Activated CD4-positive, alpha-beta T cell treated with anti-CD3 and anti-CD28 coated beads, Interleukin-2, amount 50 U/mL, for 4 hours (primary cell): ENCODE results near the gene RLBP1.
"Not testable (repeated sequence)": the region's sequence is repeated elsewhere in the genome, so short reads cannot be mapped to it uniquely, and the experiment has no call there.

Experiments used
- DNase-seq, 2 experiments: peaks; one replicate each; pipeline ENCODE4 v3.0.0-alpha.2; 2020

Gene RLBP1

DNA sequence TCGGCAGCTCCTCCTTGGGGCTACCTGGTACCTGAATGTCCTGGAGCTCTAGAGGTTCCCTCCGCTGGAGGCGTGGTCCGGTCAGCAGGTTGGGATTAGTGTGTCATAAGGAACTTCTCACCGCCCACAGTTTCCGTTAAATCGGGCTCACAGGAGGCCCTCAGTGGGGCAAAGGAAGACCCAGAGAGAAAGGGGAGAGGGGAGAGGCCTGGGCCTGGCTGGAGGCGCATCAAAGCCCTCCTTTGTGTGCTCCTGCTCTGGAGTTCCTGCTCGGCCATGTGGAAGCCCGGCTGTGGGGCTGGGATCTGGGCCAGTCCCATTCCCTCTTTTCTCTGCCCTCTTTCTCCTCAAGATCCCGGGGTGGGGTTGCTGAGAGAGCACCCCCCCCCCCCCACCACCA, at the start of gene RLBP1:
RLBP1 (minus strand) TSS at position 37 of the 400 bp plus-strand sequence. CDS start 2,604 bp downstream, outside the sequence.
- no peak for DNase-seq

- not testable (repeated sequence) for DNase-seq
These were observed 28.8 kb upstream of the RLBP1 start for GRCh38 chr15:89250142-89250541.

- no peak for DNase-seq
These were observed 27.2 kb upstream of the RLBP1 start for GRCh38 chr15:89248584-89248983.

- no peak for DNase-seq
These were observed 26.1 kb upstream of the RLBP1 start for GRCh38 chr15:89247446-89247845.

DNA sequence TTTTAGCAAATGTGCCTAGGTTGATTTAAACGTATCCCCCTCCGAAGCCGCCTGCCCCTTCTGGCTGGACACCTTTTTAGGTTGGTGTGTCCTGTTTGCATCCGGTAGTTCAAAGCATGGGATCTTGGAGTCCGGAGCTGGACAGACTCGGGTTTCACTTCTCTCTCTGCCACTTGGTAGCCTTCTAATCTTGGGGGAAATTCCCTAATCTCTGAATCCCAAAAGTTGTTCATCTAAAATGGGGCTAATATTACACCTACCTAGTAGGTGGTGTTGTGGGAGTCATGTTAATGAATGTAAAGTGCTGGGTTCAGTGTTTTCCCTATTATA, 23.2 kb upstream of the RLBP1 start:
- no peak for DNase-seq

DNA sequence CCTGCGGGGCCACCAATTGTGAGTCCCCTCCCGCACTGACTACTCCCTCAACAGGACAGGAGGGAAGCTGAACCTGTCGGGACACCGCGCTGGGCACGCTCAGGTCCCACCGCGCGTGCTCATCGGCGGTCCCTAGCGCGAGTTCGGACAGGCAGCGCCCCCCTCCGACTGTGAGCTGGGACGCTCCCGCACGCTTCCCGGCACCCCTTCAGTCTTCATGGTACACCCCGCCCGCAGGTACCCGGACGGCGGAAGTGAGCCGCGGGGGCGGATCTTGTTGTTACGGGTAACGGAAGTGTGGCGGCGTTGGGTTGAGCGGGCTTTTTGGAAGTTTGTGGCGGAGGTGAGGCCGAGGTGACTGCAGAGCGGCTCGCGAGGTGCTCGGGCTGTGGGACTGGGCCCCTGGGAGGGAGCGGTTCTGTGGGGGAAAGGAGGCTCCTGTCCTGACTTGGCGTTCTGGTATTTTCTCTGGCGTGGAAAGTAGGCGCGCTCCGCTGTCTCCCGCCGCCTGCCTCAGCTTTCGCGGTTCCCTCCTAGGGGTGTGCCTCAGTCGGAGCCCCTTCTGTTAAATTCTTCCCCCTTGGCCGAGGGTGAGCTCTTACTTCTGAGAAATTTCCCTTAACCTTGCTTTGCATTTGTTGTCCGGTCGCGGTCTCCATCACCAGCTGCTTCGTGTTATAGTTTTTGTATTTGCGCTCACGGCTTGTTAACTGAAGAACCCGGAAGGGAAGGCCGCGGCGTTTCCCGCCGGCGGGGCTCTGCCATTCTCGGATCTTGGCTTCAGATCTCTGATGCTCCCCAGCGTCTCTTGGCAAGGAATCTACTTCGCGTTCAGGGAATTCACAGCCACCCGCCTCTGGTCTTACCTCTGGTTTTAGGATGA, 22.6 kb upstream of the RLBP1 start, which contains the start of gene FANCI:
FANCI (plus strand) TSS at position 289 of the 883 bp plus-strand sequence. CDS start 3,669 bp downstream, outside the sequence.
- peak; percentile 96 to 97 for DNase-seq

DNA sequence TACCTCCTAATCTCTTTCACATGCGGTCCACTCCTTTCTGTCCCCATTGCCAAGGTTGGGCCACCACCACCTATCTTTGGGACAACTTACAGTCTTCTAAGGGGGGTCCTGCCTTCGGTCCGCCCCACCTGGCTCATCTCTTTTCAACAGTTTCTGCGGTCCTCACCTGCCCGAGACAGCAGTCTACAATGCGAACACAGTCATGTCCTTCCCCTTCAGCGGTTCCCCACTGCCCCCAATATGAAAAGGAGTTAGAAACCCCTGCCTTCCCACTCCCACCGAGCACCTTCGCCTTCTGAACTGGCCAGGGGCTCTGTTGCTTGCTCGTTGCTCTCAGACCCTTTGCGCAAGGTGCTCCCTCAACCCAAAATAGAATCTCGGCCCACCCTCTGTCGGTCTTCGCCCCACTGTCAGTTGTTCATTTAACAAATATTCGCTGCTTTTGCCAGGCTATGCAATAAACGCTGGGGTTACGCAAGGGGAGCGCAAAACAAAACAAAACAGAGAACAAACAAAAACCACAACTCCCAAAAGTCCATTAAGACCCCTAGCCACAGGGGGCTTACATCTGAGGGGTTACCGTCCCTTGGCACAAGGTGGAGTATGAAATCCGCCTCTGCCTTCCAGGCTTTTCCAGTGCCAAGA, 21.8 kb upstream of the RLBP1 start:
- no peak for DNase-seq

GRCh38 chr15:89239883-89240810, 18.8 kb upstream of the RLBP1 start:
- not testable (repeated sequence) for DNase-seq

GRCh38 chr15:89231832-89232231, 10.5 kb upstream of the RLBP1 start:
- no peak for DNase-seq

DNA sequence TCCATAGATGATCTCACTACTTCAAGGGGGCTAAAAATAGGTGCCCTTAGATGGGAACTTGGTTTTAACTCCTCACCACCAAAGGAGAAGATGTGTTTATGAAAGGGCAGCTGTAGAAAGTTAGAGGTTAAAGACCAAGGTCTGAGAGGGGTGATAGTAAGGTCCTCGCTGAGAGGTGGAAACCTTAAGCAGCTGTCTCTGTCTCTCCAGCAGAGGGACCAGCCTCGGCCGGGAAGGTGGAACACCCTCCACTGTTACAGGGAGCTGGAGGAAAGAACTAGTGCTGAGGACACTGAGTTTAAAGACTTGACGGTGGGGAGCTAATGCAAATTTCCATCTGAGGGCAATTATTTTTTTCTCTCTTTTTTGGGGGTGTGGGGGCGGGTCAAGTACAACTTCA, 8.9 kb upstream of the RLBP1 start:
- no peak for DNase-seq

GRCh38 chr15:89227425-89227824, 6.0 kb upstream of the RLBP1 start:
- no peak for DNase-seq

DNA sequence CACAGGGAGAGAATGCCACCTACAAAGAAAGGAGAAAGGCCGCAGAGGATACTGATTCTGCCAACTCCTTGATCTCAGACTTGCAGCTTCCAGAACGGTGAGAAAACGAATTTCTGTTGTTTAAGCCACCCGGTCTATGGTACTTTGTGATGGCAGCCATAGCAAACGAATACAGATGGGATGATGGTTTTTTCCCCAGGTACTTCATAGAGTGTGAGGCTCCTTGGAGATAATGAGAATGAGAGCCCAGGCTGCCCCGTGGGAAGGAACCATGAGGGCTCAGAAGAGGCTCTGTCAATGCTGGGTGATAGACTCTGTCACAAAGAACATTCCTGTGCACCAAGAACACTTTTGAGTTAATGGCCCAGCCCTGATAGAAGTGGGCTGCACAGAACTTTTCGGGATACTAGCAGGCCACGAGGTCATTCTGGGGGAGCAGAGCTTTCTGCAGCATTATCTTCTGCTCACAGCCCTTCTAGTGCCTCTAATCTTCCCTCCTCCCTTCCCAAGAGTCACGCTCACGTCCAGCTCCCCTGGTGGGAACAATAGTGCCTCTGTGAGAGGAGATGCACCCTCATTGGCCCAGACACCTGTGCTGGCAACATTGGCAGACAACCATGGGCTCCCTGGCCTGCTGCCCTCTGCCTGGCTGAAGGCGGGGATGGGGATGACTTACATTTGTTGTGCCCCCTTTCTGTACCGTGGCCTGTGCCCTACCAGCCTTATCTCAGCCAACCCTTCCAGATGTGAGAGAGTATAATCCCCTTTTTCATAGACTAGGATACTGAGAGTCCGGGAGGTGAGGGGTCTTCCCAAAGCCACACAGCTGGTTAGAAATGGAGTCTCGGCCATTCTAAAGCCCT, 5.2 kb upstream of the RLBP1 start:
- no peak for DNase-seq

- no peak for DNase-seq
These were observed 4.2 kb upstream of the RLBP1 start for GRCh38 chr15:89225588-89225987.

- DNase-seq: no peak
These were observed 2.8 kb downstream of the RLBP1 start for GRCh38 chr15:89218531-89218930.

DNA sequence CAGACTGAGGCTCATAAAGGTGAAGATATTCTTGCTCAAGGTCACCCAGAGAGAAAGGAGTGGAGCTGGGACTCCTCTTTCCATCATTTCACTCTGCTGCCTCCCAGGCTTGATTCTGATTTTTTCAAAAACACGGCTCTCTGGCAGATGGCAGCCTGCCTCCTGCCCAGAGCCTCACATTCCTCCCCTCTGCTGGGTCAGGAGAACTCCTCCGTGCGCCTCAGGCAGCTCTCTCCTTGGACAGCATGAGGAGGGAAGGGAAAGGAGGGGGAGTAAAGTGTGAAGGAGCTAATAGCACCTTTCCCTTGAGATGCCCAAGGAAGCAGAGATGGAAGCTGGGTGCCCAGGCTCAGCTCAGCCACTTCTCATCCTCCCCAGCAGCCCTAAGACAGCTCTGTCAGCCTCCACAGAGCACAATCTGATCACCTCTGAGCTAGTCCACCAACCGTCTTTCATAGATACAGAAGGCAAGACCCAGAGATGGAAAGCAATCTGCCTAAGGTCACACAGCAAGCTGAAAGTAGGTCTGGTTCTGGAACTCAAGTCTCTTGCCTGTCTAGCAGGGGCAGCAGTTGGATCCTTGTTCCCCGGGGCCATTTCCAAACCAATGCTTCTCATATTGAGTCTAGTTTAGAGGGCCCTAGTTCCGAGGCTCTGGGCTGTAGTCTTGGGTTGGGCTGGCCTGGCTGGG, 3.5 kb downstream of the RLBP1 start:
- DNase-seq: no peak

- DNase-seq: no peak
These were observed 4.3 kb downstream of the RLBP1 start for GRCh38 chr15:89217031-89217430.

GRCh38 chr15:89215627-89216026, 5.8 kb downstream of the RLBP1 start:
- DNase-seq: no peak

GRCh38 chr15:89211678-89212170, 9.7 kb downstream of the RLBP1 start:
- no peak for DNase-seq

- DNase-seq: no peak
These were observed 12.3 kb downstream of the RLBP1 start for GRCh38 chr15:89209057-89209456.

DNA sequence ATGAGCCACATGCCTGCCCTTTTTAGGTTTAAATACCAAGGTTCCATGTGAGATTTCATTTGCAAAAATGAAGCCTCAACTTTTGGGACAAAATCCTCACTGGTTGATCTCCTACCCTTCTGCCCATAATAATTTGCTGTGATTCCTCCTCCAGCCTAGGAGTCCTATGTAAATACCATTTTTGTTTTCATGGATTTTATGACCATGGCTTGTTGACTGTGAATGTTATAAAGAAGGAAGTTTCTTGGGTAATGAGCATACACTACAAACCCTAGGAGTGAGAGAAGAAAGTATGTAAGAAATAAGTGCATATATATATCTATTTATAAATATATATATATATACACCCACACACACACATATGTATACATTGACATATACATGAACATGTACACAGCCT, 13.1 kb downstream of the RLBP1 start:
- no peak for DNase-seq

DNA sequence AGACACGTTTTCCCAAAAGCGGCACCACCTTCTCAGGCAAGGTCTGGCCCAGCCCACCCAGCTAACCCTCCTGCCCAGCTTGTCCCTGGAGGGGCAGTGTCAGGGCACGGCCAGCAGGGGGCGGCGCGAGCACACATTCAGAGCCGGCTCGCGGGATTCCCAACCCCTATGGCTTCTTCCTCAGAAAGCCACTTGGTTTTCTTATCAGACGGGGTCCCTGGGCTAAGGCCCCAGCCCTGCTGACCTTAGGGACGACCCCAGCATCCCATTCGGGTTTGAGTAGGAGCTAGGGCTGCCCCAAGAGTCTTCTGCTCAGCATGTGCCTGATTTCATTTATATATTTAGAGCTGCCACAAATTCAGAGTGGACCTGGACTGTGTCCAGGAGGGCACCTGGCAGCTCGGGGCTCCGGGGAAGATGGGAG, 14.5 kb downstream of the RLBP1 start:
- DNase-seq: peak; percentile 59 to 64
